ENCODE measurements around the gene EPB41L2.

The EPB41L2 gene

DNA sequence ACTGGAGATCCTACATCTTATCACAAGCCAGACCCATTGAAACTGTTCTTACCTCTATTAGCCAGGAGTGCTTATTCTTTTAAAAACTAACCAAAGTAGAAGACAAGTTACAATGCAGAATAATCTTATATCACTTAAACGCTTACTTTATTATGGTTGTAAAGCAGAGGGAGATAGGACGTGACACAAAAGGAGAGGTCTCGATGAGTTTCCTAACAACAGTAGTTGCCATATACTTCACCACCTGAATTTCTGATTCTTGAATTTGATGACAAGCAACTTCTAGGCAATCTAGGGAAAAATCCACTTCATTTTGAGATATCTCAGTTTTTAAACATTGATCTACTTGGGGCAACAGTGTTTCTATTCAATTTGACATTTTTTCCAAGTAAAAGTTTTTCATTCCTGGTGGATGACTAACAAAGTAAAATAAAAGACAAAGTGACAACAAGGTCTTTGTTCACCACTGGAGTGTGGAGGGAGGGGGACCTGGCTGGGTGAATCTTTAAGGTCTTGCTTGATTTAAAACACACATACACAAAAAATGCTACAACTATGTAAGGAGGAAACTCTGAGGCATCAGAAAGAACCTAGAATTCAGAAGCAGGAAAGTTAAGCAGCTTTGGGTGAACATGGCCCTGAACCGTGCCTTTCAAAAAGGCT is 125.0 kb downstream of the EPB41L2 start:
- DNase-seq (ENCODE audit: low read depth) = no peak
- TF ChIP-seq, protein P1, sequence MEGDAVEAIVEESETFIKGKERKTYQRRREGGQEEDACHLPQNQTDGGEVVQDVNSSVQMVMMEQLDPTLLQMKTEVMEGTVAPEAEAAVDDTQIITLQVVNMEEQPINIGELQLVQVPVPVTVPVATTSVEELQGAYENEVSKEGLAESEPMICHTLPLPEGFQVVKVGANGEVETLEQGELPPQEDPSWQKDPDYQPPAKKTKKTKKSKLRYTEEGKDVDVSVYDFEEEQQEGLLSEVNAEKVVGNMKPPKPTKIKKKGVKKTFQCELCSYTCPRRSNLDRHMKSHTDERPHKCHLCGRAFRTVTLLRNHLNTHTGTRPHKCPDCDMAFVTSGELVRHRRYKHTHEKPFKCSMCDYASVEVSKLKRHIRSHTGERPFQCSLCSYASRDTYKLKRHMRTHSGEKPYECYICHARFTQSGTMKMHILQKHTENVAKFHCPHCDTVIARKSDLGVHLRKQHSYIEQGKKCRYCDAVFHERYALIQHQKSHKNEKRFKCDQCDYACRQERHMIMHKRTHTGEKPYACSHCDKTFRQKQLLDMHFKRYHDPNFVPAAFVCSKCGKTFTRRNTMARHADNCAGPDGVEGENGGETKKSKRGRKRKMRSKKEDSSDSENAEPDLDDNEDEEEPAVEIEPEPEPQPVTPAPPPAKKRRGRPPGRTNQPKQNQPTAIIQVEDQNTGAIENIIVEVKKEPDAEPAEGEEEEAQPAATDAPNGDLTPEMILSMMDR (IDR thresholded peaks at IDR 0.05; ENCODE audit: insufficient read depth, low read depth, low read length, missing control alignments) = no peak
- H3K4me3 ChIP-seq (ENCODE audit: low read length) = no peak overlapping the region

DNA sequence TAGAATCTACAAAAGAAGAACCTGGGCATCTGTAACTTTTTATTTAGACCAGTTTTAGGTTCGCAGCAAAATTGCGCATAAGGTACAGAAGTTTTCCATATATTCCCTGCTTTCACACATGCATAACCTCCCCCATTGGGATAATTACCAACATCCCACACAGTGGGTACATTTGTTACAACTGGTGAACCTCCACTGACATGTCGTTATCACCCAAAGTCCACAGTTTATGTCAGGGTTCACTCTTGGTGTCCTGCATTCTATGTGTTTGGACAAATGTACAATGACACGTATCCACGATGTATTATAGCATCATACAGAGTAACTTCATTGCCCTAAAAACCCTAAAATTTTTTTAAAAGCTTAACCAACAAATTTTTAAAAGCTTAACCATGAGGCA is 126.1 kb downstream of the EPB41L2 start:
- TF ChIP-seq, protein P1 (IDR thresholded peaks at IDR 0.05; ENCODE audit: insufficient read depth, low read depth, low read length, missing control alignments) = no peak
- DNase-seq (ENCODE audit: low read depth) = no peak

DNA sequence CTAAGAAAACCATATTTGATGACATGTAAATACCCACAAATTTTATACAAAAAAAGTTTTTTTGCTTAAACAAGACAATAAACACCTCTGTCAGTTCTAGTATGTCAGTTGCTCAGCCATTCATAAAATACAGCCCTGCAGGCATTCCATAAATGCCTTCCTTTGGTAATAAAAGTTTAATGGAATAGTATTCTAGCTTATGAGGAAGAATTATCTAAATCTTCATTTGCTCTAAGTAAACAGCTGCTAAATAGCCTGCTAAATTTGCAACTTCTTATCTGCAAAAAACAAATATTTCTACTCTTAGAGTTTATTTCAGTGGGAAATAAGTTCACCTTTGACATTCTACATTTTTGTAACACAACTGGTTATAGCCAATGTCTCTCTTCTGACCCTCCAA is 127.1 kb downstream of the EPB41L2 start:
- TF ChIP-seq, protein P1 (IDR thresholded peaks at IDR 0.05; ENCODE audit: insufficient read depth, low read depth, low read length, missing control alignments) = no peak
- DNase-seq (ENCODE audit: low read depth) = no peak
- no peak overlapping the region for H3K4me3 ChIP-seq (ENCODE audit: low read length)

More for the DNA sequence above, 126.1 kb downstream of the EPB41L2 start:
- no peak overlapping the region for H3K4me3 ChIP-seq (ENCODE audit: low read length)

DNA sequence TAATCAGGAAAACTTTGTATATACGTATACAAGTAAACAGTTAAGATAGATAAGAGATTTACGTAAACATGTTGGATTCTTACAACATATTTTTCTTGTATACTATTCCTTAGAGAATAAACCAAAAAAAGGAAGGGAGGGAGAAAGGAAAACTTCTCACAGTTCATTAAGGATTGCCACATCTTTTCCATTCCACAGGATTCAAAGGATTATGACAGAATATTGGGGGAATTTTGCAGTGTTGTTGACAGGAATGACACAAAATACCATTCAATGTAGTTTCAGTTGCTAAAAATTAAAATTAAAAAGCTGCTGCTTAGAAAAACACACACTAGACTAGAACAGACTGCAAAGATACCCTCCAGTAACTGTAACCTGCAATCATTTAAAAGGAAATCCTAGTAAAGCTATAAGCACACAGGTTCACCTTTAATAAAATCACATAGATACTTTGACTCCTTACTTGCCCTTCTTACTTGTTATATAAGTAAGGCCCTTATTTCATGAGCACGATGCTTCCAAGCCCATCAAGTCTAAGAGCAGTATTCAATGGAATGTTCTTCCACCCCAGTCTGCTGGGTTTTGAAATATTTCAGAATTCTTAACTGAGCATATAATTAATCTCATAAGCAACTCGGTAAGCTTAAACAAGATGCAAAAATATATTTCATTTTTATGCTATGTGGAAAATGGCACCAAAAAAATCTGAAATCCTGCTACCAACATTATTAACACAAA is 128.0 kb downstream of the EPB41L2 start:
- no peak overlapping the region for H3K4me3 ChIP-seq (ENCODE audit: low read length)
- TF ChIP-seq, protein P1 (IDR thresholded peaks at IDR 0.05; ENCODE audit: insufficient read depth, low read depth, low read length, missing control alignments) = no peak
- DNase-seq (ENCODE audit: low read depth) = no peak

DNA sequence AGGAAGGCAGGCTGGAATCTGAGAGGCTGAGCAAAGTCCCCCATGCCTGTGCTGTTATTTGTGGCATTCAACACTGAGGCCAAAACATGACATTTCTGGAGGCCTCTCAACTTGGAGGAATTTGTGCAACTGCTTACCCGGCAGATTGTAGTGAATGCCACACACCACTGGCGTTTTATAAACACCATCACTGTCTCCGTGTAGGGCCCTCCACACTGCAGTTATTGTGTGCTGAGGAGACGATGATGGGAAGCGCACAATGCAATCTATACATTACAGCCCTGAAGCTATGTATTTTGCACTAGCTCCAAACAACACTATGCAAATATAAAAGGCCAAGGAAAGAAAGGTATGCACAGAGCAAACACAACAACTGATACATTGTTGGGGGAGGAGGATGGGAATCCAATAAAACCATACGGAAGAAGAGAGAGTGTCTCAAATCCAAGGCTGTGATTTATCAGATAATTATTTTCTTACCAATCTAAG is 129.3 kb downstream of the EPB41L2 start:
- H3K4me3 ChIP-seq (ENCODE audit: low read length) = no peak overlapping the region
- TF ChIP-seq, protein P1 (IDR thresholded peaks at IDR 0.05; ENCODE audit: insufficient read depth, low read depth, low read length, missing control alignments) = no peak
- peak; percentile 4 for DNase-seq (ENCODE audit: low read depth)

DNA sequence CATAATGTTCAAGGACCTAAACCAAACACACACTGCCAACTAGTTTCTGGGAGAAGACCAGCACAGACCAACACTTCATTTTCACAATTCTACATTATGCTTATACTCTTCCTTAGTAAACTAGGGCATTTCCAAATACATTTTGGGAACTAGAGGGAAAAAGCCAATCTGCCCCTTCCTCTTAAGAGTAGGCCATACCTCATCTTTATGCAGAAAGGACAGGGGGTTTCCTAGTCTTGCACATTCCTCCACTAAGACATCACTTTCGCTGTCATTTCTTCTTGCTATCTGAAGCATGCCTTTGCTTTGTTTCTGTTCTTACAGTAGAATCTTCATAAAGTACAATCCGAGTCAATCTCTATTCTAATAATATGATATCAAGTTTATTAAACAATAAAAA is 130.1 kb downstream of the EPB41L2 start:
- TF ChIP-seq, protein P1 (IDR thresholded peaks at IDR 0.05; ENCODE audit: insufficient read depth, low read depth, low read length, missing control alignments) = no peak
- no peak for DNase-seq (ENCODE audit: low read depth)
- H3K4me3 ChIP-seq (ENCODE audit: low read length) = no peak overlapping the region

All from epithelial cell of esophagus (primary cell).